Astrocyte (in vitro differentiated cells and primary cell): ENCODE results near the gene ANKHD1. TPM values are rescaled to one million over a fixed set of nuclear protein-coding genes. Genes with fewer than 3 reads are reported as not detected.
A peak's percentile ranks its signal among the peaks of the same experiment; 100 is the strongest.

Experiments used
- DNase-seq: peaks from one replicate; pipeline ENCODE4 v3.0.0-alpha.2; 2010; ENCODE audit warnings: low read depth
- FAIRE-seq: peaks from 2 replicates; lab custom pipeline; 2011; peaks lifted over from hg19 to GRCh38; lab: Jason Lieb, UNC
- H2AFZ ChIP-seq: 2 replicates; pipeline ENCODE4 v1.6.0; 2012; ENCODE audit warnings: low read depth, low read length, inconsistent platforms
- H3K27ac ChIP-seq: 2 replicates; pipeline ENCODE4 v1.5.1; 2011; ENCODE audit warnings: low read depth, low read length, inconsistent platforms
- H3K27me3 ChIP-seq: 2 replicates; pipeline ENCODE4 v1.6.0; 2011; ENCODE audit warnings: low read length, inconsistent platforms; ENCODE audit not compliant: insufficient read depth
- H3K36me3 ChIP-seq: 2 replicates; pipeline ENCODE4 v1.5.1; 2011; ENCODE audit warnings: low read length, inconsistent platforms; ENCODE audit not compliant: insufficient read depth
- H3K4me1 ChIP-seq: 2 replicates; pipeline ENCODE4 v1.5.1; 2011; ENCODE audit warnings: low read length, inconsistent platforms; ENCODE audit not compliant: insufficient read depth
- H3K4me2 ChIP-seq: 2 replicates; pipeline ENCODE4 v1.6.0; 2012; ENCODE audit warnings: low read length, inconsistent platforms
- H3K4me3 ChIP-seq: 2 replicates; pipeline ENCODE4 v1.5.1; 2011; ENCODE audit warnings: low read depth, mild to moderate bottlenecking, low read length, inconsistent platforms; ENCODE audit not compliant: insufficient read depth
- H3K79me2 ChIP-seq: 2 replicates; pipeline ENCODE4 v1.6.0; 2012; ENCODE audit warnings: mild to moderate bottlenecking, low read length, inconsistent platforms; ENCODE audit not compliant: insufficient read depth
- H3K9ac ChIP-seq: 2 replicates; pipeline ENCODE4 v1.6.0; 2012; ENCODE audit warnings: mild to moderate bottlenecking, low read length, inconsistent platforms
- H3K9me3 ChIP-seq: 2 replicates; pipeline ENCODE4 v1.5.1; 2012; ENCODE audit warnings: low read depth, mild to moderate bottlenecking, low read length, inconsistent platforms; ENCODE audit not compliant: insufficient read depth
- H4K20me1 ChIP-seq: 2 replicates; pipeline ENCODE4 v1.6.0; 2012; ENCODE audit warnings: low read length, inconsistent platforms; ENCODE audit not compliant: insufficient read depth
- H3K27ac Mint-ChIP-seq: one replicate; pipeline ENCODE4 v1.8.0; 2021; ENCODE audit warnings: mild to moderate bottlenecking, mixed read lengths; ENCODE audit not compliant: unreplicated experiment
- H3K27me3 Mint-ChIP-seq: one replicate; pipeline ENCODE4 v1.8.0; 2021; ENCODE audit warnings: low read depth, mixed read lengths; ENCODE audit not compliant: unreplicated experiment
- H3K36me3 Mint-ChIP-seq: one replicate; pipeline ENCODE4 v1.8.0; 2021; ENCODE audit warnings: low read depth, mixed read lengths; ENCODE audit not compliant: unreplicated experiment
- H3K4me1 Mint-ChIP-seq: one replicate; pipeline ENCODE4 v1.8.0; 2021; ENCODE audit warnings: low read depth, mixed read lengths; ENCODE audit not compliant: unreplicated experiment
- H3K4me3 Mint-ChIP-seq: one replicate; pipeline ENCODE4 v1.8.0; 2021; ENCODE audit warnings: mild to moderate bottlenecking, moderate library complexity, mixed read lengths; ENCODE audit not compliant: unreplicated experiment
- H3K9me3 Mint-ChIP-seq: one replicate; pipeline ENCODE4 v1.8.0; 2021; ENCODE audit warnings: mild to moderate bottlenecking, mixed read lengths; ENCODE audit not compliant: unreplicated experiment
- EZH2 ChIP-seq: IDR thresholded peaks from 2 replicates; pipeline ENCODE4 v1.6.1; 2012; ENCODE audit warnings: mild to moderate bottlenecking, low read length, inconsistent platforms; ENCODE audit not compliant: insufficient read depth
- total RNA-seq: library from RNA; stranded (reverse); gene quantifications from 2 replicates; pipeline ENCODE4 v1.2.1, GENCODE V29; 2021
- TF ChIP-seq, protein P1 (sequence below): IDR thresholded peaks from 2 replicates; pipeline ENCODE4 v1.5.1; 2011; ENCODE audit warnings: low read depth, mild to moderate bottlenecking, inconsistent platforms, low read length, moderate library complexity; ENCODE audit not compliant: insufficient read depth

The ANKHD1 gene
- total RNA-seq, 1 donor from 2014 or later: 56.5 TPM

GRCh38 chr5:140567871-140568270 is 166.2 kb downstream of the ANKHD1 start:
- Histone ChIP-seq H3K27ac (no peak overlapping the region), H2AFZ (no peak overlapping the region), H3K9me3 (no peaks in the 10 kb centered on the region), H3K9ac (no peak overlapping the region), H3K36me3 (peaks cover 9% of the 10 kb centered on the region), H3K4me2 (no peak overlapping the region), H3K4me1 (peaks cover 18% of the 10 kb centered on the region), H3K27me3 (no peaks in the 10 kb centered on the region), H3K4me3 (no peak overlapping the region), H3K79me2 (peaks cover 43% of the 10 kb centered on the region), H4K20me1 (peaks cover 16% of the 10 kb centered on the region)
- H3K9me3 Mint-ChIP-seq: no peaks in the 10 kb centered on the region
- H3K27me3 Mint-ChIP-seq: peaks cover 2% of the 10 kb centered on the region
- H3K36me3 Mint-ChIP-seq: peaks cover 14% of the 10 kb centered on the region
- TF ChIP-seq, protein P1, sequence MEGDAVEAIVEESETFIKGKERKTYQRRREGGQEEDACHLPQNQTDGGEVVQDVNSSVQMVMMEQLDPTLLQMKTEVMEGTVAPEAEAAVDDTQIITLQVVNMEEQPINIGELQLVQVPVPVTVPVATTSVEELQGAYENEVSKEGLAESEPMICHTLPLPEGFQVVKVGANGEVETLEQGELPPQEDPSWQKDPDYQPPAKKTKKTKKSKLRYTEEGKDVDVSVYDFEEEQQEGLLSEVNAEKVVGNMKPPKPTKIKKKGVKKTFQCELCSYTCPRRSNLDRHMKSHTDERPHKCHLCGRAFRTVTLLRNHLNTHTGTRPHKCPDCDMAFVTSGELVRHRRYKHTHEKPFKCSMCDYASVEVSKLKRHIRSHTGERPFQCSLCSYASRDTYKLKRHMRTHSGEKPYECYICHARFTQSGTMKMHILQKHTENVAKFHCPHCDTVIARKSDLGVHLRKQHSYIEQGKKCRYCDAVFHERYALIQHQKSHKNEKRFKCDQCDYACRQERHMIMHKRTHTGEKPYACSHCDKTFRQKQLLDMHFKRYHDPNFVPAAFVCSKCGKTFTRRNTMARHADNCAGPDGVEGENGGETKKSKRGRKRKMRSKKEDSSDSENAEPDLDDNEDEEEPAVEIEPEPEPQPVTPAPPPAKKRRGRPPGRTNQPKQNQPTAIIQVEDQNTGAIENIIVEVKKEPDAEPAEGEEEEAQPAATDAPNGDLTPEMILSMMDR: no peak
- no peak for TF ChIP-seq EZH2
- no peak for FAIRE-seq
- H3K4me1 Mint-ChIP-seq: peaks cover 10% of the 10 kb centered on the region
- DNase-seq: no peak
- peak overlapping the region; percentile 64 for H3K4me3 Mint-ChIP-seq
- no peak overlapping the region for H3K27ac Mint-ChIP-seq

DNA sequence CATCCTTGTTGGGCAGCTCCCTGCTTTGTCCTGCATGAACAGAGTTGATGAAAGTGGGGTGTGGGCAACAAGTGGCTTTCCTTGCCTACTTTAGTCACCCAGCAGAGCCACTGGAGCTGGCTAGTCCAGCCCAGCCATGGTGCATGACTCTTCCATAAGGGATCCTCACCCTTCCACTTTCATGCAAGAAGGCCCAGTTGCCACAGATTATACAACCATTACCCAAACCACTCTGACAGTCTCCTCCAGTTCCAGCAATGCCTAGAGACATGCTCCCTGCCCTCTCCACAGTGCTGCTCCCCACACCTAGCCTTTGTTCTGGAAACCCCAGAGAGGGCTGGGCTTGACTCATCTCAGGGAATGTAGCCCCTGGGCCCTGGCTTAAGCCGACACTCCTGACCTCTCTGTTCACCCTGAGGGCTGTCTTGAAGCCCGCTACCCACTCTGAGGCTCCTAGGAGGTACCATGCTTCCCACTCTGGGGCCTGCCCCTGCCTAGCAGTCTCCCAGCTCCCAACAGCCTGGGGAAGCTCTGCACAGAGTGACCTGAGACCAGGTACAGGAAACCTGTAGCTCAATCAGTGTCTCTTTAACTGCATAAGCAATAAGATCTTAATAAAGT is 166.9 kb downstream of the ANKHD1 start:
- no peak for FAIRE-seq
- Histone ChIP-seq H3K36me3 (peaks cover 9% of the 10 kb centered on the region), H4K20me1 (peaks cover 16% of the 10 kb centered on the region), H3K4me2 (no peak overlapping the region), H3K9ac (no peak overlapping the region), H2AFZ (no peak overlapping the region), H3K9me3 (no peaks in the 10 kb centered on the region), H3K4me1 (peaks cover 15% of the 10 kb centered on the region), H3K27ac (no peak overlapping the region), H3K27me3 (no peaks in the 10 kb centered on the region), H3K79me2 (peaks cover 40% of the 10 kb centered on the region), H3K4me3 (no peak overlapping the region)
- TF ChIP-seq, protein P1: no peak
- no peak for TF ChIP-seq EZH2
- peaks cover 14% of the 10 kb centered on the region for H3K36me3 Mint-ChIP-seq
- H3K4me1 Mint-ChIP-seq: peaks cover 10% of the 10 kb centered on the region
- no peaks in the 10 kb centered on the region for H3K9me3 Mint-ChIP-seq
- peaks cover 2% of the 10 kb centered on the region for H3K27me3 Mint-ChIP-seq
- H3K4me3 Mint-ChIP-seq: no peak overlapping the region
- H3K27ac Mint-ChIP-seq: no peak overlapping the region
- DNase-seq: no peak

DNA sequence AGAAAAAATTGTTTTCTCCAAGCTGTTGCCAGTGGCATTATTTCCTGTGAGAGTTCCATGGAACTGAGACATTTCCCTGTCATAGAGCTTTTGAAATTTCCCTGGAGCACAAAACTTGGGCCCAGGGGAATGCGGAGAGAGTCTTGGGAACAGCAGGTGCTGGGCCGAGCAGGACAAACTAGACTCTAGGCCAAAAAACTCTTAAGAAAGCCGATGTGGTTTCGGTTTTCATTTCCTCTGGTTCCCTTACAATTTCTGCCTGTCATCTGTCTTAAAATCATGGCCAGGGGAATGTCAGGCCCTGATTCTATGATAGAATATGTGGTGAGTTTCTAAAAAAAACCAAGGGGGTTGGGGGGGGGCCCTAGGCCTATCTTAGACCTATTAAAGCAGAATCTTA is 167.6 kb downstream of the ANKHD1 start:
- no peak overlapping the region for H3K4me3 Mint-ChIP-seq
- H3K36me3 ChIP-seq: peaks cover 9% of the 10 kb centered on the region

More for the DNA sequence above, 167.6 kb downstream of the ANKHD1 start:
- Histone ChIP-seq H3K9ac (no peak overlapping the region), H3K9me3 (no peaks in the 10 kb centered on the region), H3K4me1 (peaks cover 10% of the 10 kb centered on the region), H2AFZ (no peak overlapping the region), H3K27ac (no peak overlapping the region), H3K4me2 (no peak overlapping the region), H4K20me1 (peaks cover 16% of the 10 kb centered on the region), H3K79me2 (peaks cover 36% of the 10 kb centered on the region), H3K4me3 (no peak overlapping the region), H3K27me3 (no peaks in the 10 kb centered on the region)
- Mint-ChIP-seq H3K9me3 (no peaks in the 10 kb centered on the region), H3K27me3 (peaks cover 2% of the 10 kb centered on the region), H3K4me1 (peaks cover 10% of the 10 kb centered on the region), H3K27ac (no peak overlapping the region), H3K36me3 (peaks cover 14% of the 10 kb centered on the region)
- TF ChIP-seq, protein P1: no peak
- no peak for TF ChIP-seq EZH2
- DNase-seq (no peak), FAIRE-seq (no peak)
